ENCODE results near the gene SLC25A36. TPM values are rescaled to one million over a fixed set of nuclear protein-coding genes. Genes with fewer than 3 reads are reported as not detected.

SLC25A36 gene
- total RNA-seq, 2 experiments from 2014 or later, result 166 to 171 TPM

- ChIA-PET CTCF (interaction anchor here (1.9 kb wide), 1 partner anchor 186 kb away, joined by 4 read pairs; no protein-coding TSS in a partner anchor), POLR2A (no interaction called here)
- H3K27me3 ChIP-seq (ENCODE audit: control insufficient read depth in 1 of 2, insufficient read depth in 2 of 2, low read length in 2 of 2), result peaks cover 0 to 3% of the 10 kb centered on the region in 2 experiments
- ATAC-seq (ENCODE audit: poor library complexity), result no peak
- no peak overlapping the region for H3K4me3 ChIP-seq (ENCODE audit: low read length)
- no peaks in the 10 kb centered on the region for H3K4me1 ChIP-seq (ENCODE audit: insufficient read depth, low read length)
- no peak overlapping the region for H3K27ac ChIP-seq (ENCODE audit: low read depth in 1 of 2, low read length in 2 of 2)
- intact Hi-C loops (cut with DNase I, micrococcal nuclease), result no loop called here
- no peak for TF ChIP-seq CTCF (IDR thresholded peaks at IDR 0.05)
- H3K36me3 Mint-ChIP-seq (ENCODE audit: low read depth), result no peaks in the 10 kb centered on the region
- no peaks in the 10 kb centered on the region for H3K36me3 ChIP-seq (ENCODE audit: insufficient read depth, low read length)
- DNase-seq, result no peak
- H3K9me3 Mint-ChIP-seq, result no peaks in the 10 kb centered on the region
- peaks cover 1% of the 10 kb centered on the region for H3K4me1 Mint-ChIP-seq (ENCODE audit: low read depth)
- H3K9me3 ChIP-seq (ENCODE audit: control insufficient read depth in 1 of 2, insufficient read depth in 1 of 2, low read length in 2 of 2), result no peaks in the 10 kb centered on the region
- H3K4me3 Mint-ChIP-seq, result no peak overlapping the region
- H3K27me3 Mint-ChIP-seq, result peaks cover 35% of the 10 kb centered on the region
- H3K27ac Mint-ChIP-seq, result no peak overlapping the region
These were observed 64.7 kb downstream of the SLC25A36 start for GRCh38 chr3:141006344-141006743.

GRCh38 chr3:141009496-141009895 is 67.9 kb downstream of the SLC25A36 start:
- Histone ChIP-seq H3K27ac (ENCODE audit: low read depth in 1 of 2, low read length in 2 of 2) (no peak overlapping the region), H3K36me3 (ENCODE audit: insufficient read depth, low read length) (no peaks in the 10 kb centered on the region), H3K27me3 (ENCODE audit: control insufficient read depth in 1 of 2, insufficient read depth in 2 of 2, low read length in 2 of 2) (peaks cover 0 to 3% of the 10 kb centered on the region in 2 experiments), H3K4me3 (ENCODE audit: low read length) (no peak overlapping the region), H3K4me1 (ENCODE audit: insufficient read depth, low read length) (no peaks in the 10 kb centered on the region), H3K9me3 (ENCODE audit: control insufficient read depth in 1 of 2, insufficient read depth in 1 of 2, low read length in 2 of 2) (no peaks in the 10 kb centered on the region)
- CTCF ChIA-PET, result no interaction called here
- Mint-ChIP-seq H3K27me3 (peaks cover 54% of the 10 kb centered on the region), H3K27ac (no peak overlapping the region), H3K4me1 (ENCODE audit: low read depth) (peaks cover 6% of the 10 kb centered on the region), H3K4me3 (no peak overlapping the region), H3K9me3 (no peaks in the 10 kb centered on the region), H3K36me3 (ENCODE audit: low read depth) (no peaks in the 10 kb centered on the region)
- intact Hi-C loops (cut with DNase I, micrococcal nuclease), result no loop called here
- no peak for TF ChIP-seq CTCF (IDR thresholded peaks at IDR 0.05)
- no peak for DNase-seq
- POLR2A ChIA-PET, result no interaction called here
- no peak for ATAC-seq (ENCODE audit: poor library complexity)

DNA sequence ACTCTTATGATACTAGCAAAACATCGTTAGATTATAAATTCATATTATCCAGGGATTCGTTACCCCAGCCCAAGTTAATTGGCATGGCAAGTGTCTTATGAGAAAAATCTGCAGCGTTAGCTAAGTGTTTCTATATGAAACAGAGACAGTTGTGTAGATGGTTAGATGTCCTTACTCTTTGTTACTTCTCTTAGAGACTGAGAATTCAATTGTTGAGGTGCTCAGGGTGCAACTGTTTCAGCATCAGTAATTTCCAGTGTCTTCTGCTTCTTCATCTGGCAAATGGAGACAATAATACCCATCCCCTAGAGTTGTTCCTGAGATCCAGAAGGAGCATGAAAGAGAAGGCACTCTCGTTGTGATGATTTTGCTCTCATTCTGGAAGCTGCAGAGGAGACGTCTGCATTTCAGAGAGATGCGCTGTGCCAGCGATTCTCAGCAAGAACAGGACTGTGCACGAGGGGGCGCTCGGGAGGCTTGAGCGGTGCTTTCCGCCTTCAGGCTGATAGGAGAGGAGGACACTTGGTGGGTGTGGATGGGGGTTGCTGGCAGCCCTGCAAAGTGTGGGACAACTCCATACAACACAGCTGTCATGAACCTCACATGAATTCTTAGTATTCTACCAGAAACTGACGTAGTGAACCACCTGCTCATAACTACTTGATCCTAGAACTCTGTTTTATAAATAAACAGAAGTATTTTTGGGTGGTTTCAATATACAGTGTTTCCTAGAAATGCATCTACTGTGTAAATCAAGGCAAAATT is 69.8 kb downstream of the SLC25A36 start:
- ChIA-PET POLR2A (no interaction called here), CTCF (interaction anchor here (0.5 to 1.8 kb wide), 6 partner anchors 9 to 441 kb away, joined by 3 to 6 read pairs (median 4); no protein-coding TSS in a partner anchor)
- no peak overlapping the region for H3K27ac Mint-ChIP-seq
- H3K9me3 Mint-ChIP-seq, result no peaks in the 10 kb centered on the region
- intact Hi-C loops (cut with DNase I, micrococcal nuclease), result loop anchor here (1.0 to 5.0 kb wide), 4 partner anchors 96 to 441 kb away; no protein-coding TSS in a partner anchor
- H3K4me1 ChIP-seq (ENCODE audit: insufficient read depth, low read length), result no peaks in the 10 kb centered on the region
- no peak overlapping the region for H3K4me3 ChIP-seq (ENCODE audit: low read length)
- H3K4me3 Mint-ChIP-seq, result no peak overlapping the region
- H3K27ac ChIP-seq (ENCODE audit: low read depth in 1 of 2, low read length in 2 of 2), result no peak overlapping the region
- peak; percentile 63 for TF ChIP-seq CTCF (IDR thresholded peaks at IDR 0.05)
- ATAC-seq (ENCODE audit: poor library complexity) (peak; percentile 96), DNase-seq (peak; percentile 54 to 80 (median 66))
- H3K27me3 Mint-ChIP-seq, result peaks cover 54% of the 10 kb centered on the region
- H3K27me3 ChIP-seq (ENCODE audit: control insufficient read depth in 1 of 2, insufficient read depth in 2 of 2, low read length in 2 of 2), result peaks cover 0 to 3% of the 10 kb centered on the region in 2 experiments
- H3K9me3 ChIP-seq (ENCODE audit: control insufficient read depth in 1 of 2, insufficient read depth in 1 of 2, low read length in 2 of 2), result no peaks in the 10 kb centered on the region
- no peaks in the 10 kb centered on the region for H3K36me3 Mint-ChIP-seq (ENCODE audit: low read depth)
- peaks cover 6% of the 10 kb centered on the region for H3K4me1 Mint-ChIP-seq (ENCODE audit: low read depth)
- no peaks in the 10 kb centered on the region for H3K36me3 ChIP-seq (ENCODE audit: insufficient read depth, low read length)

All from CD4-positive, alpha-beta T cell (primary cell).